ENCODE results near the gene HLA-A.

HLA-A gene

DNA sequence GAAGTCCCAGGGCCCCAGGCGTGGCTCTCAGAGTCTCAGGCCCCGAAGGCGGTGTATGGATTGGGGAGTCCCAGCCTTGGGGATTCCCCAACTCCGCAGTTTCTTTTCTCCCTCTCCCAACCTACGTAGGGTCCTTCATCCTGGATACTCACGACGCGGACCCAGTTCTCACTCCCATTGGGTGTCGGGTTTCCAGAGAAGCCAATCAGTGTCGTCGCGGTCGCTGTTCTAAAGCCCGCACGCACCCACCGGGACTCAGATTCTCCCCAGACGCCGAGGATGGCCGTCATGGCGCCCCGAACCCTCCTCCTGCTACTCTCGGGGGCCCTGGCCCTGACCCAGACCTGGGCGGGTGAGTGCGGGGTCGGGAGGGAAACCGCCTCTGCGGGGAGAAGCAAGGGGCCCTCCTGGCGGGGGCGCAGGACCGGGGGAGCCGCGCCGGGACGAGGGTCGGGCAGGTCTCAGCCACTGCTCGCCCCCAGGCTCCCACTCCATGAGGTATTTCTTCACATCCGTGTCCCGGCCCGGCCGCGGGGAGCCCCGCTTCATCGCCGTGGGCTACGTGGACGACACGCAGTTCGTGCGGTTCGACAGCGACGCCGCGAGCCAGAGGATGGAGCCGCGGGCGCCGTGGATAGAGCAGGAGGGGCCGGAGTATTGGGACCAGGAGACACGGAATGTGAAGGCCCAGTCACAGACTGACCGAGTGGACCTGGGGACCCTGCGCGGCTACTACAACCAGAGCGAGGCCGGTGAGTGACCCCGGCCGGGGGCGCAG is at the start of gene HLA-A:
TSS of gene HLA-A (plus strand) at position 258 of the 778 bp plus-strand sequence. CDS start at position 280, 22 bp downstream.
- no peaks in the 10 kb centered on the region for H3K27me3 ChIP-seq (ENCODE audit: low read depth, low read length)
- peak within 1 kb of the TSS; percentile 80 for H3K4me2 ChIP-seq (ENCODE audit: low read length)
- peak within 1 kb of the TSS; percentile 98 for H3K9ac ChIP-seq (ENCODE audit: low read length)
- peaks cover 15% of the 10 kb centered on the region for H3K36me3 ChIP-seq (replicated peaks; ENCODE audit: low read depth, low read length)
- H2AFZ ChIP-seq (ENCODE audit: low read depth, low read length), result peak within 1 kb of the TSS; percentile 36; the same call in 1 of the 2 replicates
- H3K9me3 ChIP-seq (ENCODE audit: insufficient read depth, low read length), result no peaks in the 10 kb centered on the region
- H3K79me2 ChIP-seq (ENCODE audit: low read length), result peaks cover 28% of the 10 kb centered on the region
- TF ChIP-seq EZH2phosphoT487 (IDR thresholded peaks at IDR 0.05; ENCODE audit: low read depth), result no peak
- TF ChIP-seq, protein P1, sequence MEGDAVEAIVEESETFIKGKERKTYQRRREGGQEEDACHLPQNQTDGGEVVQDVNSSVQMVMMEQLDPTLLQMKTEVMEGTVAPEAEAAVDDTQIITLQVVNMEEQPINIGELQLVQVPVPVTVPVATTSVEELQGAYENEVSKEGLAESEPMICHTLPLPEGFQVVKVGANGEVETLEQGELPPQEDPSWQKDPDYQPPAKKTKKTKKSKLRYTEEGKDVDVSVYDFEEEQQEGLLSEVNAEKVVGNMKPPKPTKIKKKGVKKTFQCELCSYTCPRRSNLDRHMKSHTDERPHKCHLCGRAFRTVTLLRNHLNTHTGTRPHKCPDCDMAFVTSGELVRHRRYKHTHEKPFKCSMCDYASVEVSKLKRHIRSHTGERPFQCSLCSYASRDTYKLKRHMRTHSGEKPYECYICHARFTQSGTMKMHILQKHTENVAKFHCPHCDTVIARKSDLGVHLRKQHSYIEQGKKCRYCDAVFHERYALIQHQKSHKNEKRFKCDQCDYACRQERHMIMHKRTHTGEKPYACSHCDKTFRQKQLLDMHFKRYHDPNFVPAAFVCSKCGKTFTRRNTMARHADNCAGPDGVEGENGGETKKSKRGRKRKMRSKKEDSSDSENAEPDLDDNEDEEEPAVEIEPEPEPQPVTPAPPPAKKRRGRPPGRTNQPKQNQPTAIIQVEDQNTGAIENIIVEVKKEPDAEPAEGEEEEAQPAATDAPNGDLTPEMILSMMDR (IDR thresholded peaks at IDR 0.05; ENCODE audit: low read depth, low read length), result no peak
- H3K27ac ChIP-seq (ENCODE audit: low read length), result peak within 1 kb of the TSS; percentile 74
- peak within 1 kb of the TSS; percentile 97 for H3K4me3 ChIP-seq (ENCODE audit: low read length)
- peaks cover 16% of the 10 kb centered on the region for H3K4me1 ChIP-seq (ENCODE audit: low read length)
- peaks cover 15% of the 10 kb centered on the region for H4K20me1 ChIP-seq (ENCODE audit: insufficient read depth, low read length)

DNA sequence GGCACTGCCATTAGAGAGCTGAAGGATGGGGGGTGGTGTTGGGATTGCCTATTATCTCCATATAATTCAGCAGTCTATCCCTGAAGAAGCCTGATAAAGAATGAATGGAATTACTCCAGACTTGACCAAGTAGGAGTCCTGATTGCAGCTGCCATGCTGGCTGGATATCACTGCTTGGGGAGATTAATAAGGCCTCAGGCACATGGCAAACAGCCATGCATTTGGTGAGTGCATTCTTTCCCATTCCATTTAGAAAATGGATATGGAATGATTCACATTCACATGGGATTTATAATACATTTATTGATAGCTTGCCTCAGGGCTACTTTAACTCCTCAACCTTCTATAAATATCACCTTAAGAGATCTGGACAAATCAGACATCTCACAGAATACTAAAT is 49.6 kb upstream of the HLA-A start:
- no peak overlapping the region for H3K9ac ChIP-seq (ENCODE audit: low read length)
- H3K4me3 ChIP-seq (ENCODE audit: low read length), result no peak overlapping the region
- no peaks in the 10 kb centered on the region for H3K9me3 ChIP-seq (ENCODE audit: insufficient read depth, low read length)
- H3K27me3 ChIP-seq (ENCODE audit: low read depth, low read length), result no peaks in the 10 kb centered on the region
- H3K4me2 ChIP-seq (ENCODE audit: low read length), result no peak overlapping the region
- no peak overlapping the region for H3K27ac ChIP-seq (ENCODE audit: low read length)
- H3K36me3 ChIP-seq (replicated peaks; ENCODE audit: low read depth, low read length), result no peaks in the 10 kb centered on the region
- H2AFZ ChIP-seq (ENCODE audit: low read depth, low read length), result no peak overlapping the region
- peaks cover 10% of the 10 kb centered on the region for H3K4me1 ChIP-seq (ENCODE audit: low read length)
- TF ChIP-seq, protein P1 (IDR thresholded peaks at IDR 0.05; ENCODE audit: low read depth, low read length), result no peak
- no peak for TF ChIP-seq EZH2phosphoT487 (IDR thresholded peaks at IDR 0.05; ENCODE audit: low read depth)
- no peaks in the 10 kb centered on the region for H4K20me1 ChIP-seq (ENCODE audit: insufficient read depth, low read length)
- H3K79me2 ChIP-seq (ENCODE audit: low read length), result no peaks in the 10 kb centered on the region

DNA sequence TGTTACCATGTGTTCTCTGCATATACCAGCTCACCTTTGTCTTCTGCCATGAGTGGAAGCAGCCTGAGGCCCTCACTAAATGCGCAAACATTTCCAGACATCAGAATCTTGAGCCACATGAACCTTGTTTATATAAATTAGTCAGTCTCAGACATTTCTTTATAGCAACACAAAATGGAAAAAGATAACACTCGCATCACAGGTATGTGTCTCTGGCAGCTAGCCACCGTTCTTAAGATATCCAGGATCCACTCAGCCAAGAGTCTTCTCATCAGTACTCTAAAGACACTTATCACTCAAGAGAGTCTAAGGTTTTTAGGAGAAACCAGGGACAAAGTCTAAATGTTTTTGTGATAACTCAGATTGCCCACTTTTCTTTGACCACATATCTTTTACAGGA is 43.1 kb upstream of the HLA-A start:
- Histone ChIP-seq H3K4me1 (ENCODE audit: low read length) (no peaks in the 10 kb centered on the region), H2AFZ (ENCODE audit: low read depth, low read length) (no peak overlapping the region), H3K4me2 (ENCODE audit: low read length) (no peak overlapping the region), H3K27me3 (ENCODE audit: low read depth, low read length) (no peaks in the 10 kb centered on the region), H3K9ac (ENCODE audit: low read length) (no peak overlapping the region), H3K79me2 (ENCODE audit: low read length) (no peaks in the 10 kb centered on the region), H3K36me3 (replicated peaks; ENCODE audit: low read depth, low read length) (no peaks in the 10 kb centered on the region), H3K27ac (ENCODE audit: low read length) (no peak overlapping the region), H3K9me3 (ENCODE audit: insufficient read depth, low read length) (no peaks in the 10 kb centered on the region), H3K4me3 (ENCODE audit: low read length) (no peak overlapping the region), H4K20me1 (ENCODE audit: insufficient read depth, low read length) (no peaks in the 10 kb centered on the region)
- TF ChIP-seq EZH2phosphoT487 (IDR thresholded peaks at IDR 0.05; ENCODE audit: low read depth), result no peak
- TF ChIP-seq, protein P1 (IDR thresholded peaks at IDR 0.05; ENCODE audit: low read depth, low read length), result no peak

DNA sequence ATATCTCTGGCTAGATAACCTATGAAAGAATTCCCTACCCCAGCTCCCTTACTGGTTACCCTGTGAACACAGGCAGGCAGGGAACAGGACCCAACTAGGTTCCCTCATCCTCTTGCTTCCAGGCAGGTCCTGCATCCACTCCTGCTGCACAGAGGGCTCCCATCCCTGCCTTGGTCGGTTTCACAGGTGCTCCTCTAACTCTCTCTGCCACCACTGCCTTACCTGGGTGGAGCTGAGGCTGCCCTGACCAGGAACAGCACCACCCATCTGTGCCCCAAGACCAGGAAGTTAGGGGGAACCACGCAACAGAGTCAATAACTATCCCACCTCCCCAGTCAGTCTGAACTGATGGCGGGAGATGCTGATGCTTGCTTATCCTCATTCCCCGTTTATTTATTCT is 37.0 kb upstream of the HLA-A start:
- no peaks in the 10 kb centered on the region for H3K9me3 ChIP-seq (ENCODE audit: insufficient read depth, low read length)

More for the DNA sequence above, 37.0 kb upstream of the HLA-A start:
- H4K20me1 ChIP-seq (ENCODE audit: insufficient read depth, low read length), result no peaks in the 10 kb centered on the region
- H3K4me3 ChIP-seq (ENCODE audit: low read length), result no peak overlapping the region
- no peak overlapping the region for H3K4me2 ChIP-seq (ENCODE audit: low read length)
- H3K4me1 ChIP-seq (ENCODE audit: low read length), result no peaks in the 10 kb centered on the region
- H3K27ac ChIP-seq (ENCODE audit: low read length), result no peak overlapping the region
- H3K9ac ChIP-seq (ENCODE audit: low read length), result no peak overlapping the region
- no peak for TF ChIP-seq EZH2phosphoT487 (IDR thresholded peaks at IDR 0.05; ENCODE audit: low read depth)
- H3K27me3 ChIP-seq (ENCODE audit: low read depth, low read length), result no peaks in the 10 kb centered on the region
- no peaks in the 10 kb centered on the region for H3K79me2 ChIP-seq (ENCODE audit: low read length)
- no peaks in the 10 kb centered on the region for H3K36me3 ChIP-seq (replicated peaks; ENCODE audit: low read depth, low read length)
- H2AFZ ChIP-seq (ENCODE audit: low read depth, low read length), result no peak overlapping the region
